Measurements from ENCODE around the gene GSTCD.

GSTCD gene

GRCh38 chr4:105805501-105806120 lies 97.0 kb downstream of the GSTCD start:
- Histone ChIP-seq H4K20me1 (ENCODE audit: insufficient read depth) (no peaks in the 10 kb centered on the region), H3K4me1 (ENCODE audit: low read depth, poor library complexity, severe bottlenecking) (peaks cover 22% of the 10 kb centered on the region), H3K4me2 (no peak overlapping the region), H3K27ac (no peak overlapping the region), H3K9ac (no peak overlapping the region), H2AFZ (ENCODE audit: low read depth) (no peak overlapping the region), H3K79me2 (ENCODE audit: insufficient read depth, low read depth) (no peaks in the 10 kb centered on the region), H3K4me3 (IDR thresholded peaks at IDR 0.05; ENCODE audit: insufficient read depth, low read depth, low read length) (no peak overlapping the region), H3K36me3 (ENCODE audit: insufficient read depth) (no peaks in the 10 kb centered on the region), H3K27me3 (ENCODE audit: insufficient read depth, low read depth) (no peaks in the 10 kb centered on the region)
- no peak for TF ChIP-seq CTCF (conservative IDR thresholded peaks at IDR 0.05; ENCODE audit: low read depth, low read length)

GRCh38 chr4:105807496-105807895 lies 98.9 kb downstream of the GSTCD start:
- Histone ChIP-seq H3K4me1 (ENCODE audit: low read depth, poor library complexity, severe bottlenecking) (peaks cover 22% of the 10 kb centered on the region), H3K4me3 (IDR thresholded peaks at IDR 0.05; ENCODE audit: insufficient read depth, low read depth, low read length) (no peak overlapping the region), H3K27ac (no peak overlapping the region), H3K79me2 (ENCODE audit: insufficient read depth, low read depth) (no peaks in the 10 kb centered on the region), H3K4me2 (no peak overlapping the region), H3K27me3 (ENCODE audit: insufficient read depth, low read depth) (no peaks in the 10 kb centered on the region), H2AFZ (ENCODE audit: low read depth) (no peak overlapping the region), H4K20me1 (ENCODE audit: insufficient read depth) (no peaks in the 10 kb centered on the region), H3K36me3 (ENCODE audit: insufficient read depth) (no peaks in the 10 kb centered on the region), H3K9ac (no peak overlapping the region)
- TF ChIP-seq CTCF (conservative IDR thresholded peaks at IDR 0.05; ENCODE audit: low read depth, low read length): no peak

GRCh38 chr4:105808030-105808749 lies 99.6 kb downstream of the GSTCD start:
- Histone ChIP-seq H3K4me1 (ENCODE audit: low read depth, poor library complexity, severe bottlenecking) (peaks cover 22% of the 10 kb centered on the region), H3K4me3 (IDR thresholded peaks at IDR 0.05; ENCODE audit: insufficient read depth, low read depth, low read length) (no peak overlapping the region), H3K27ac (no peak overlapping the region), H3K9ac (no peak overlapping the region), H3K4me2 (peak overlapping the region; percentile 49), H3K79me2 (ENCODE audit: insufficient read depth, low read depth) (no peaks in the 10 kb centered on the region), H3K36me3 (ENCODE audit: insufficient read depth) (no peaks in the 10 kb centered on the region), H3K27me3 (ENCODE audit: insufficient read depth, low read depth) (no peaks in the 10 kb centered on the region), H4K20me1 (ENCODE audit: insufficient read depth) (no peaks in the 10 kb centered on the region), H2AFZ (ENCODE audit: low read depth) (no peak overlapping the region)
- TF ChIP-seq CTCF (conservative IDR thresholded peaks at IDR 0.05; ENCODE audit: low read depth, low read length): no peak

GRCh38 chr4:105808750-105809041 lies 100.1 kb downstream of the GSTCD start:
- H3K4me3 ChIP-seq (IDR thresholded peaks at IDR 0.05; ENCODE audit: insufficient read depth, low read depth, low read length): no peak overlapping the region
- H3K36me3 ChIP-seq (ENCODE audit: insufficient read depth): no peaks in the 10 kb centered on the region
- no peaks in the 10 kb centered on the region for H3K27me3 ChIP-seq (ENCODE audit: insufficient read depth, low read depth)
- no peak overlapping the region for H2AFZ ChIP-seq (ENCODE audit: low read depth)
- no peak overlapping the region for H3K27ac ChIP-seq
- no peaks in the 10 kb centered on the region for H4K20me1 ChIP-seq (ENCODE audit: insufficient read depth)
- TF ChIP-seq CTCF (conservative IDR thresholded peaks at IDR 0.05; ENCODE audit: low read depth, low read length): no peak
- no peak overlapping the region for H3K9ac ChIP-seq
- peaks cover 22% of the 10 kb centered on the region for H3K4me1 ChIP-seq (ENCODE audit: low read depth, poor library complexity, severe bottlenecking)
- H3K79me2 ChIP-seq (ENCODE audit: insufficient read depth, low read depth): no peaks in the 10 kb centered on the region
- H3K4me2 ChIP-seq: peak overlapping the region; percentile 49
